Measurements from ENCODE around the gene C3orf20.
"Not testable (repeated sequence)": the region's sequence is repeated elsewhere in the genome, so short reads cannot be mapped to it uniquely, and the experiment has no call there.

DNA sequence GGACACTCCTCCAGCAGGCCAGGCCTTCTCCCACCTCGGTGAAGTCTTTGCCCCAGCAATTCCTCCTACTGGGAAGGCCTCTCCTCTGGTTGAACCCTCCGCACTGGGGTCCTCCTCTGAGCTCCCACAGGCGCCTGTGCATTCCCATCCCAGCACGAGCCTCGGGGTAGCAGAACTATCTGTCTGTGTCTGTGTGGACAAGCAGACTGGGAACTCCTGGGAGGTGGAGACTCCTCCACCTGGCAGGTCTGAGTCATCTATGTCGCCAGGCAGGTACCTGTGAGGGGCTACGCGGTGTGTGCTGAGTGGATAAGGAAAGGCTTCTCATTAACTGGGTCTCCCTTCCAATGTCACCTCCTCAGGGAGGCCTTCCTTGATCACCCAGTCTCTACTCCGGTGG is 134.7 kb downstream of the C3orf20 start:
- TF ChIP-seq ZNF274 (IDR thresholded peaks at IDR 0.05; ENCODE audit: low read depth, low read length); YY1 (IDR thresholded peaks at IDR 0.05; ENCODE audit: insufficient read depth, insufficient read length); SUZ12 (IDR thresholded peaks at IDR 0.05; ENCODE audit: extremely low read depth, insufficient read depth, insufficient read length): not testable (repeated sequence)
